Motor neuron (in vitro differentiated cells): Measurements from ENCODE around the gene ZNF385C. TPM values are rescaled to one million over a fixed set of nuclear protein-coding genes. Genes with fewer than 3 reads are reported as not detected.

Experiments
- ATAC-seq, 8 experiments: fragments of 200-7000 bp; cut with Tn5 transposase; replicated peaks in 6 of 8; 2 replicates each; pipeline ENCODE4 v1.8.0; 2021; ENCODE audit warnings: mild to moderate bottlenecking in 8 of 8, moderate library complexity in 8 of 8
- H3K27ac ChIP-seq, 2 donors: fragments of 250-450 bp; sonication (Bioruptor Pico); 2 replicates each; pipeline ENCODE4 v1.9.0; 2021; ENCODE audit warnings: antibody characterized with exemption in 2 of 2, mild to moderate bottlenecking in 2 of 2, moderate library complexity in 1 of 2
- H3K4me1 ChIP-seq, 2 donors: fragments of 250-450 bp; sonication (Bioruptor Pico); replicated peaks in 1 of 2; 2 replicates each; pipeline ENCODE4 v1.6.1; 2021; ENCODE audit warnings: antibody characterized with exemption in 2 of 2, mild to moderate bottlenecking in 2 of 2, moderate library complexity in 1 of 2
- H3K4me3 ChIP-seq, 5 donors: fragments of 250-450 bp; sonication (Bioruptor Pico); 2 replicates each; pipeline ENCODE4 v1.9.0; 2021; ENCODE audit warnings: antibody characterized with exemption in 5 of 5, mild to moderate bottlenecking in 5 of 5, moderate library complexity in 4 of 5
- WGBS, 10 experiments: fragments of 450-650 bp; shearing (Covaris generic); methylation state at CpG; one replicate each; pipeline ENCODE4 v1.0.0; 2022; 5-methylcytosine and 5-hydroxymethylcytosine counted together
- in situ Hi-C, 9 experiments: fragments of 400-800 bp; cut with MboI; loops; one replicate each; pipeline ENCODE4 v1.15.0; 2021; ENCODE audit warnings: low sequenced_read_pairs in 9 of 9, low pct_unique_long_range_greater_than_20kb in 2 of 9; ENCODE audit not compliant: unreplicated experiment in 9 of 9
- total RNA-seq, 8 experiments: library from RNA; unstranded; fragments of 300-600 nt; gene quantifications; 2 replicates each; pipeline versions ENCODE4 v1.2.3 to v1.2.4, GENCODE V29; 2022

Gene ZNF385C
- total RNA-seq, 8 experiments from 2014 or later: 0.51 to 4.2 (median 1.9) TPM

GRCh38 chr17:42096360-42097111 lies 1.7 kb downstream of the ZNF385C start:
- WGBS, 10 experiments: 69 to 74% (median 74%) methylated on average over 3 to 6 of the region's 8 CpGs; no CpG with 5 or more reads in 7 of the 10 experiments
- in situ Hi-C loops: no loop called here
- no peak for ATAC-seq

GRCh38 chr17:42094375-42095069 lies 3.8 kb downstream of the ZNF385C start:
- Histone ChIP-seq H3K4me3 (no peak overlapping the region), H3K27ac (no peak overlapping the region), H3K4me1 (peaks cover 9% of the 10 kb centered on the region in 2 donors)
- no peak for ATAC-seq
- in situ Hi-C loops: no loop called here
- 55 to 100% (median 67%) methylated on average over 1 to 8 of the region's 12 CpGs; no CpG with 5 or more reads in 2 of the 10 experiments for WGBS, 10 experiments

More at GRCh38 chr17:42096360-42097111, 1.7 kb downstream of the ZNF385C start:
- H3K27ac ChIP-seq: no peak overlapping the region
- H3K4me3 ChIP-seq: no peak overlapping the region
- peaks cover 9% of the 10 kb centered on the region in 2 donors for H3K4me1 ChIP-seq

- no peak for ATAC-seq
- H3K27ac ChIP-seq: no peak overlapping the region
- 63 to 80% (median 74%) methylated on average over 1 to 4 of the region's 6 CpGs; no CpG with 5 or more reads in 7 of the 10 experiments for WGBS, 10 experiments
- no peak overlapping the region for H3K4me3 ChIP-seq
- in situ Hi-C loops: no loop called here
- peaks cover 1 to 2% of the 10 kb centered on the region in 2 donors for H3K4me1 ChIP-seq
Observed at GRCh38 chr17:42092939-42093338, 5.3 kb downstream of the ZNF385C start.

- 67 to 100% (median 70%) methylated on average over 1 to 7 of the region's 8 CpGs; no CpG with 5 or more reads in 5 of the 10 experiments for WGBS, 10 experiments
- H3K27ac ChIP-seq: no peak overlapping the region
- no peak overlapping the region for H3K4me3 ChIP-seq
- in situ Hi-C loops: no loop called here
- peaks cover 7% of the 10 kb centered on the region in 2 donors for H3K4me1 ChIP-seq
- no peak for ATAC-seq
Observed at GRCh38 chr17:42090964-42091790, 7.1 kb downstream of the ZNF385C start.

GRCh38 chr17:42088736-42089135 lies 9.5 kb downstream of the ZNF385C start:
- Histone ChIP-seq H3K27ac (no peak overlapping the region), H3K4me3 (no peak overlapping the region), H3K4me1 (peaks cover 7% of the 10 kb centered on the region in 2 donors)
- ATAC-seq: no peak
- 77 to 100% (median 85%) methylated on average over 1 to 7 of the region's 8 CpGs; no CpG with 5 or more reads in 3 of the 10 experiments for WGBS, 10 experiments
- in situ Hi-C loops: no loop called here

GRCh38 chr17:42087736-42088705 lies 10.3 kb downstream of the ZNF385C start:
- no peak overlapping the region for H3K27ac ChIP-seq
- WGBS, 10 experiments: 60 to 85% (median 80%) methylated on average over 1 to 10 of the region's 20 CpGs; no CpG with 5 or more reads in 1 of the 10 experiments
- H3K4me1 ChIP-seq: peaks cover 7% of the 10 kb centered on the region in 2 donors
- in situ Hi-C loops: no loop called here
- no peak overlapping the region for H3K4me3 ChIP-seq
- peak in 1 of 8 experiments; percentile 64 for ATAC-seq

- no peak for ATAC-seq
- in situ Hi-C loops: no loop called here
Observed at GRCh38 chr17:42087042-42087701, 11.1 kb downstream of the ZNF385C start.

GRCh38 chr17:42081516-42082129 lies 16.6 kb downstream of the ZNF385C start:
- in situ Hi-C loops: no loop called here
- Histone ChIP-seq H3K4me3 (no peak overlapping the region), H3K4me1 (no peaks in the 10 kb centered on the region), H3K27ac (no peak overlapping the region)
- ATAC-seq: no peak
- WGBS, 10 experiments: 30 to 93% (median 80%) methylated on average over 1 to 7 of the region's 9 CpGs; no CpG with 5 or more reads in 3 of the 10 experiments

More at GRCh38 chr17:42087042-42087701, 11.1 kb downstream of the ZNF385C start:
- Histone ChIP-seq H3K4me1 (peaks cover 7% of the 10 kb centered on the region in 2 donors), H3K27ac (no peak overlapping the region), H3K4me3 (no peak overlapping the region)
- WGBS, 10 experiments: 0 to 64% (median 32%) methylated on average over 1 to 7 of the region's 7 CpGs; no CpG with 5 or more reads in 2 of the 10 experiments

GRCh38 chr17:42079541-42079940 lies 18.7 kb downstream of the ZNF385C start:
- H3K4me3 ChIP-seq: no peak overlapping the region
- in situ Hi-C loops: no loop called here
- H3K27ac ChIP-seq: no peak overlapping the region
- 50 to 100% (median 88%) methylated on average over 1 to 2 of the region's 2 CpGs; no CpG with 5 or more reads in 3 of the 10 experiments for WGBS, 10 experiments
- ATAC-seq: no peak
- no peaks in the 10 kb centered on the region for H3K4me1 ChIP-seq

- Histone ChIP-seq H3K27ac (no peak overlapping the region), H3K4me3 (no peak overlapping the region), H3K4me1 (no peaks in the 10 kb centered on the region)
- no peak for ATAC-seq
- 40 to 94% (median 75%) methylated on average over 1 to 2 of the region's 8 CpGs; no CpG with 5 or more reads in 5 of the 10 experiments for WGBS, 10 experiments
- in situ Hi-C loops: no loop called here
Observed at GRCh38 chr17:42078396-42079043, 19.8 kb downstream of the ZNF385C start.

- Histone ChIP-seq H3K27ac (no peak overlapping the region), H3K4me1 (no peaks in the 10 kb centered on the region), H3K4me3 (no peak overlapping the region)
- ATAC-seq: no peak
- in situ Hi-C loops: no loop called here
- WGBS, 10 experiments: 50 to 80% (median 60%) methylated on average over 1 to 2 of the region's 5 CpGs; no CpG with 5 or more reads in 6 of the 10 experiments
Observed at GRCh38 chr17:42077755-42078154, 20.5 kb downstream of the ZNF385C start.
